ENCODE data around the gene PRPH.
A peak's percentile ranks its signal among the peaks of the same experiment; 100 is the strongest.

PRPH gene

GRCh38 chr12:49330032-49330619, 35.2 kb downstream of the PRPH start:
- H3K36me3 ChIP-seq (ENCODE audit: insufficient read depth) = no peaks in the 10 kb centered on the region
- TF ChIP-seq CTCF (conservative IDR thresholded peaks at IDR 0.05; ENCODE audit: low read depth, low read length) = no peak
- no peak overlapping the region for H3K4me3 ChIP-seq (IDR thresholded peaks at IDR 0.05; ENCODE audit: insufficient read depth, low read depth, low read length)
- H3K27me3 ChIP-seq (ENCODE audit: insufficient read depth, low read depth) = no peaks in the 10 kb centered on the region
- H3K79me2 ChIP-seq (ENCODE audit: insufficient read depth, low read depth) = no peaks in the 10 kb centered on the region
- H2AFZ ChIP-seq (ENCODE audit: low read depth) = no peak overlapping the region
- no peaks in the 10 kb centered on the region for H4K20me1 ChIP-seq (ENCODE audit: insufficient read depth)
- no peak overlapping the region for H3K4me2 ChIP-seq
- H3K9ac ChIP-seq = no peak overlapping the region
- no peak overlapping the region for H3K27ac ChIP-seq
- no peaks in the 10 kb centered on the region for H3K4me1 ChIP-seq (ENCODE audit: low read depth, poor library complexity, severe bottlenecking)

GRCh38 chr12:49330631-49331379, 35.9 kb downstream of the PRPH start:
- Histone ChIP-seq H3K4me2 (no peak overlapping the region), H3K27me3 (ENCODE audit: insufficient read depth, low read depth) (no peaks in the 10 kb centered on the region), H3K4me1 (ENCODE audit: low read depth, poor library complexity, severe bottlenecking) (no peaks in the 10 kb centered on the region), H3K79me2 (ENCODE audit: insufficient read depth, low read depth) (no peaks in the 10 kb centered on the region), H4K20me1 (ENCODE audit: insufficient read depth) (no peaks in the 10 kb centered on the region), H2AFZ (ENCODE audit: low read depth) (no peak overlapping the region), H3K9ac (no peak overlapping the region), H3K4me3 (IDR thresholded peaks at IDR 0.05; ENCODE audit: insufficient read depth, low read depth, low read length) (no peak overlapping the region), H3K36me3 (ENCODE audit: insufficient read depth) (no peaks in the 10 kb centered on the region), H3K27ac (no peak overlapping the region)
- no peak for TF ChIP-seq CTCF (conservative IDR thresholded peaks at IDR 0.05; ENCODE audit: low read depth, low read length)

DNA sequence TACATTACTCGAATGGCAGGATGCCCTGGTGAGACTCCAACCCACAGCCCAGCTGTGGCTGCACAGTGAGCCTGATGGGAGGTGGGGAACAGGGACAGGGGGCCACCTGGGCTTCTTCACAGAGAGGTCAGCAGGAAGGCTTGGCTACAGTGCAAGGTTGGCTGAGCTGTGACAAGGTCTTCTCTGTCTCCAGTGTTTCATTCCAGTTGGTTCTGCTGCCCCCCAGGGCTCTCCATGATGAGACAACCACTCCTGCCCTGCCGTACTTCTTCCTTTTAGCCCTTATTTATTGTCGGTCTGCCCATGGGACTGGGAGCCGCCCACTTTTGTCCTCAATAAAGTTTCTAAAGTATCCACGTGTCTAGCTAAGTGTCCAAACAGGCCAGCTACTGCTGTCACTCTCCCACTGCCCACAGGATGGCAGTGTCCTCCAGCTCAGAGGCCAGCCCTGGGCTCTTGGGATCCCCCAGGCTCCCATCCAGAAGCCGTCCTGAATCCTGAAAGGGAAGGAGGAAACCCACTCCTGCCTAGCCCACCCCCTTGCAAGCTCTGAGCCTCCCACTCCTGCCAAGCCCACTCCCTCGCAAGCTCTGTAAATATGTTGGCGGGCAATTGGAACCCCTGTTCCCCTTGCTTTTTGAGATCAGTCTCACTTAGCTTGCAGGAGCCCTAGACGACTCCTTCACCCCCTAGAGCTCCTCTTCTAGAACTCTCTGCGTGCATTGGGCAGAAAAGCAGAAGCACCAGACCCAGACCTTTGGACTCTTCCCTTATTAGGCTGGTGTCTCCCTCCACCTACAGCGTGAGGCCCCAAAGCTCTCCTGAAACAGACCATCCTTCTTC, 36.7 kb downstream of the PRPH start:
- H3K36me3 ChIP-seq (ENCODE audit: insufficient read depth) = no peaks in the 10 kb centered on the region

DNA sequence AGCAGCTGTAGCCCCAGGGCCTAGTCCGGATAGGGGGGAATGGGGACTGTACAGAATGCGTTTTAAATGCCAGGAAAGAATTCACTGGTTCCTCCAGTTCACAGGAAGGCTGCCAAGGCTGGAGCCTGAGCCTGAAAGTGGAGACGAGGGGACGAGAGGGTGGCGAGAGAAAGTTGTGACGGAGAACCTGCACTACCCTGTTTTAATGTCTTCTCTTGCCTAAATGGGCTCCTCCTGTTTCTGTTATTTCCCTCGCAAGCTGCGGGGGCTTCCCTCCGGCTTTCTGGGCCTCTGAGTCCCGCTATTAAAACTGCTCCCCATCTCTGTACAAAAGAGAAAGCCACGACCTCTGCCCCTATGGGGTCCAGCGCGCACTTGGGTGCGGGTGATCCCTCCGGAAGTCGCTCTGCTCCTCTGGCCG, 37.5 kb downstream of the PRPH start:
- no peak for TF ChIP-seq CTCF (conservative IDR thresholded peaks at IDR 0.05; ENCODE audit: low read depth, low read length)
- Histone ChIP-seq H3K4me2 (no peak overlapping the region), H2AFZ (ENCODE audit: low read depth) (no peak overlapping the region), H3K9ac (no peak overlapping the region), H4K20me1 (ENCODE audit: insufficient read depth) (no peaks in the 10 kb centered on the region), H3K27me3 (ENCODE audit: insufficient read depth, low read depth) (no peaks in the 10 kb centered on the region), H3K4me1 (ENCODE audit: low read depth, poor library complexity, severe bottlenecking) (no peaks in the 10 kb centered on the region), H3K4me3 (IDR thresholded peaks at IDR 0.05; ENCODE audit: insufficient read depth, low read depth, low read length) (no peak overlapping the region), H3K36me3 (ENCODE audit: insufficient read depth) (no peaks in the 10 kb centered on the region), H3K79me2 (ENCODE audit: insufficient read depth, low read depth) (no peaks in the 10 kb centered on the region), H3K27ac (no peak overlapping the region)

More for the DNA sequence above, 36.7 kb downstream of the PRPH start:
- Histone ChIP-seq H2AFZ (ENCODE audit: low read depth) (no peak overlapping the region), H3K4me2 (no peak overlapping the region), H3K4me3 (IDR thresholded peaks at IDR 0.05; ENCODE audit: insufficient read depth, low read depth, low read length) (no peak overlapping the region), H3K79me2 (ENCODE audit: insufficient read depth, low read depth) (no peaks in the 10 kb centered on the region), H3K27ac (no peak overlapping the region), H3K9ac (no peak overlapping the region), H3K4me1 (ENCODE audit: low read depth, poor library complexity, severe bottlenecking) (no peaks in the 10 kb centered on the region), H3K27me3 (ENCODE audit: insufficient read depth, low read depth) (no peaks in the 10 kb centered on the region), H4K20me1 (ENCODE audit: insufficient read depth) (no peaks in the 10 kb centered on the region)
- peak; percentile 54 for TF ChIP-seq CTCF (conservative IDR thresholded peaks at IDR 0.05; ENCODE audit: low read depth, low read length)
